ENCODE results near the gene PCDH15. TPM values are rescaled to one million over a fixed set of nuclear protein-coding genes. Genes with fewer than 3 reads are reported as not detected.
"Not testable (repeated sequence)": the region's sequence is repeated elsewhere in the genome, so short reads cannot be mapped to it uniquely, and the experiment has no call there.

PCDH15 gene
- total and polyA plus RNA-seq, 2 experiments from 2014 or later: 0.29 to 0.66 TPM

- H2AFZ ChIP-seq; DNase-seq (ENCODE audit: low spot score); H3F3A ChIP-seq (replicated peaks; ENCODE audit: low read depth); H3K4me3 ChIP-seq; H3K4me2 ChIP-seq; H3K27ac ChIP-seq (ENCODE audit: low read depth); H3K9me2 ChIP-seq (ENCODE audit: insufficient read depth); ATAC-seq; H3K27me3 ChIP-seq (ENCODE audit: insufficient read depth); H3K79me2 ChIP-seq (replicated peaks; ENCODE audit: insufficient read depth); H3K4me1 Mint-ChIP-seq; H3K4me3 Mint-ChIP-seq; H3K27me3 Mint-ChIP-seq (ENCODE audit: insufficient read depth, low read depth, poor library complexity); H3K27ac Mint-ChIP-seq; H3K4me1 ChIP-seq (ENCODE audit: insufficient read depth); H3K36me3 ChIP-seq (ENCODE audit: insufficient read depth); H4K20me1 ChIP-seq (replicated peaks; ENCODE audit: insufficient read depth): not testable (repeated sequence)
- peaks cover 32% of the 10 kb centered on the region for H3K9me3 Mint-ChIP-seq
- peaks cover 18% of the 10 kb centered on the region for H3K36me3 Mint-ChIP-seq (ENCODE audit: low read depth)
These were observed 285.8 kb downstream of the PCDH15 start for GRCh38 chr10:54515244-54515643.

GRCh38 chr10:54503863-54504262 is 297.2 kb downstream of the PCDH15 start:
- no peaks in the 10 kb centered on the region for H3K27me3 ChIP-seq (ENCODE audit: insufficient read depth)
- H3K79me2 ChIP-seq (replicated peaks; ENCODE audit: insufficient read depth): no peaks in the 10 kb centered on the region
- Mint-ChIP-seq H3K9me3 (peaks cover 3% of the 10 kb centered on the region; the same call in 1 of the 3 replicates), H3K36me3 (ENCODE audit: low read depth) (no peaks in the 10 kb centered on the region), H3K4me1 (no peaks in the 10 kb centered on the region), H3K4me3 (no peak overlapping the region), H3K27ac (no peak overlapping the region), H3K27me3 (ENCODE audit: insufficient read depth, low read depth, poor library complexity) (no peaks in the 10 kb centered on the region)
- TF ChIP-seq ZNF462 (CRISPR knock-in tag; IDR thresholded peaks at IDR 0.05) (no peak), ETS1 (IDR thresholded peaks at IDR 0.05) (no peak), NANOG (IDR thresholded peaks at IDR 0.05; ENCODE audit: borderline replicate concordance) (no peak), CREB1 (CRISPR knock-in tag; IDR thresholded peaks at IDR 0.05; ENCODE audit: low read depth) (no peak), REST (IDR thresholded peaks at IDR 0.05; ENCODE audit: unreplicated experiment) (no peak), JUNB (IDR thresholded peaks at IDR 0.05; ENCODE audit: unreplicated experiment) (no peak), EZH2phosphoT487 (IDR thresholded peaks at IDR 0.05; ENCODE audit: unreplicated experiment) (no peak)
- H3K36me3 ChIP-seq (ENCODE audit: insufficient read depth): no peaks in the 10 kb centered on the region
- H3K9me2 ChIP-seq (ENCODE audit: insufficient read depth): no peaks in the 10 kb centered on the region; the same call in 1 of the 2 replicates
- ATAC-seq: no peak
- H3F3A ChIP-seq (replicated peaks; ENCODE audit: low read depth): no peaks in the 10 kb centered on the region
- H3K4me3 ChIP-seq: no peak overlapping the region
- H3K4me2 ChIP-seq: no peak overlapping the region
- H3K27ac ChIP-seq (ENCODE audit: low read depth): no peak overlapping the region
- no peak overlapping the region for H2AFZ ChIP-seq
- DNase-seq (ENCODE audit: low spot score): no peak
- H3K4me1 ChIP-seq (ENCODE audit: insufficient read depth): no peaks in the 10 kb centered on the region
- no peaks in the 10 kb centered on the region for H4K20me1 ChIP-seq (replicated peaks; ENCODE audit: insufficient read depth)
